Measurements from ENCODE around the gene TCP11L2. TPM values are rescaled to one million over a fixed set of nuclear protein-coding genes. Genes with fewer than 3 reads are reported as not detected.

Gene TCP11L2
- total RNA-seq, 2 experiments from 2014 or later = 20.9 to 21.0 TPM

DNA sequence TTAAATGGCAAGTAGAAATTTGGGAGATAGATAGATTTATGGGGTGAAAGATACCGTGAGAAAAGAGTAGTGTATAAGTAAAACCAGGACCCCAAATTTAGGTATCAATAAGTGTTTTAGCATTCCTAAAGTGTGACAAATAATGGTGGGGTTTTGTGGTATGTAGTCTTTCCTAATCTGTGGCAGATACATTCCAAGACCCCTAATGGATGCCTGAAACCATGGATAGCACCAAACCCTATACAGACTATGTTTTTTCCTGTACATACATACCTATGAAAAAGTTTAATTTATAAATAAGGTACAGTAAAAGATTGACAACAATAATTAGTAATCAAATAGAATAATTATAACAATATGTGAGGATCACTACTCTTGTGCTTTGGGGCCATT is 14.4 kb upstream of the TCP11L2 start:
- peaks cover 8% of the 10 kb centered on the region for H3K27me3 Mint-ChIP-seq
- no peak overlapping the region for H3K27ac Mint-ChIP-seq
- CTCF ChIA-PET = no interaction called here
- POLR2A ChIA-PET = no interaction called here
- no peak for DNase-seq
- no peak overlapping the region for H3K4me3 Mint-ChIP-seq
- H3K9me3 Mint-ChIP-seq = no peaks in the 10 kb centered on the region
- H3K4me1 Mint-ChIP-seq = peaks cover 2% of the 10 kb centered on the region
- no peaks in the 10 kb centered on the region for H3K36me3 Mint-ChIP-seq (ENCODE audit: low read depth)

DNA sequence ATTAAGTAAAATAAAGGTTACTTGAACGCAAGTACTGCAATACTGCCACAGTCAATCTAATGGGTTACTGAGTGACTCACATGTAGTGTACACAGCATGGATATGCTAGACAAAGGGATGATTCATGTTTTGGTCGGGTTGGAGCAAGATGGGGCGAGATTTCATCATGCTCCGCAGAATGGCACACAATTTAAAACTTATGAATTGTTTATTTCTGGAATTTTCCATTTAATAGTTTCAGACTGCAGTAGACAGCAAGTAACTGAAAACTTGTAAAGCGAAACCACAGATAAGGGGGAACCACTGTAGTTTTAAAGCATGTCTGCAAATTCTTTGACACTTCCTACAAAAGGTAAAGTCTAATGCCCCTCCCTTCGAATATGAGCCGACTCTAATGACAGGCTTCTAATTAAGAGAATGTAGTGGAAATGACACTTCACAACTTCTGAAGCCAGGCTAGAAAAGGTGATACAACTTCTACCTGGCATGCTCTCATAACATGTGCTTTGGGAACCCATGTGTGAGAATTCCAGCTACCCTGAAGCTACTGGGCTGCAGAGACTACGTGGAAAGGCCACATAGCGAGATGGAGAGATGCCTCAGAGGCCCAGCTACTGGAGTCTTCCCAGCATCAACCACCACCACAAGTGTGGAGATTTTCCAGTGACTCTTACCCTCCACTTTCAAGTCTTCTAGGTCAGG is 13.9 kb upstream of the TCP11L2 start:
- H3K4me3 Mint-ChIP-seq = no peak overlapping the region
- CTCF ChIA-PET = no interaction called here
- H3K4me1 Mint-ChIP-seq = peaks cover 2% of the 10 kb centered on the region
- no peaks in the 10 kb centered on the region for H3K9me3 Mint-ChIP-seq
- POLR2A ChIA-PET = interaction anchor here (0.6 kb wide), 1 partner anchor 12 kb away, joined by 3 read pairs; no protein-coding TSS in a partner anchor
- no peak for DNase-seq
- H3K36me3 Mint-ChIP-seq (ENCODE audit: low read depth) = no peaks in the 10 kb centered on the region
- H3K27me3 Mint-ChIP-seq = peaks cover 9% of the 10 kb centered on the region
- H3K27ac Mint-ChIP-seq = no peak overlapping the region

DNA sequence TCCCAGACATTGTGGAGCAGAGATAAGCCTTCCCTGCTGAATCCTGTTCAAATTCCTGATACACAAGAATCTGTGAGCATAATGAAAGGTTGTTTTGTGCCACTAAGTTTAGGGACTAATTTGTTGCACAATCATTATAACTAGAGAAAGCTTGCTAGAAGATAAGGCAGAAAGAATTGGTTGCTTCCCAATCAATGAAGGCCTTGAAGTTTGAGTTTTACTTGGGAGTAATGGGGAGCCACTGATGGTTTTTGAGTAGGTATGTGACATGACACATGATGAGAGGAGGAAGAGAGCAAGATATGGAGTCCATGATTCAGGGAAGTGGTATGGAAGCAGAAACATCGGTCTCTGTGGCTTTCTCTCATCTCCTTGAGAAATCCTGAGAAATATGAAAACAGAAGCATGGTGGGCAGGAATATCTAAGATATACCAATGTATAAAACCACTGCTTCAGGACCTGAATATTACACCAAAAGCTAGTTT is 13.3 kb upstream of the TCP11L2 start:
- H3K9me3 Mint-ChIP-seq = no peaks in the 10 kb centered on the region

DNA sequence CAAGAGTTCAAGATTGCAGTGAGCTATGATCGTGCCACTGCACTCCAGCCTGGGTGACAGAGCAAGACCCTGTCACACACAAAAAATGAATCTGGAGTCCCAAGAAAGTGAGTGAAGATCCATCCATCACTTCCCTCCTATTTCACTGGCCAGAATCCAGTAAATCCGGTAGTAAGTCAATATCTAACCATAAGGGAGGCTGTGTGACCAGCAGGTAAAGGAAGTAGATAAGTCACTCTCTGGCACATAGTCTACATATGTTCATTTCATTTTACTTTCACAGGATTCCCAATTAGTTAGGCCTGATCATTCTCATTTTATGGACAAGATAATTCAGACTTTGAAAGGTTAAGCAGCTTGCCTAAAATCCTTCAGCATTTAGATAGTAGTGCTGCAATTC is 11.9 kb upstream of the TCP11L2 start:
- H3K27ac Mint-ChIP-seq = no peak overlapping the region
- peaks cover 2% of the 10 kb centered on the region for H3K27me3 Mint-ChIP-seq
- no peak for DNase-seq
- no peaks in the 10 kb centered on the region for H3K36me3 Mint-ChIP-seq (ENCODE audit: low read depth)
- H3K9me3 Mint-ChIP-seq = no peaks in the 10 kb centered on the region
- CTCF ChIA-PET = interaction anchor here (0.6 to 2.3 kb wide), 3 partner anchors 11 to 22 kb away, joined by 3 to 8 read pairs (median 4); no protein-coding TSS in a partner anchor
- H3K4me3 Mint-ChIP-seq = no peak overlapping the region
- POLR2A ChIA-PET = no interaction called here
- peaks cover 2% of the 10 kb centered on the region for H3K4me1 Mint-ChIP-seq

More for the DNA sequence above, 13.3 kb upstream of the TCP11L2 start:
- DNase-seq = no peak
- ChIA-PET CTCF (interaction anchor here (2.3 kb wide), 1 partner anchor 12 kb away, joined by 8 read pairs; no protein-coding TSS in a partner anchor), POLR2A (interaction anchor here (0.6 kb wide), 1 partner anchor 12 kb away, joined by 3 read pairs; no protein-coding TSS in a partner anchor)
- Mint-ChIP-seq H3K4me3 (no peak overlapping the region), H3K36me3 (ENCODE audit: low read depth) (no peaks in the 10 kb centered on the region), H3K27ac (no peak overlapping the region), H3K27me3 (peaks cover 8% of the 10 kb centered on the region), H3K4me1 (peaks cover 2% of the 10 kb centered on the region)

DNA sequence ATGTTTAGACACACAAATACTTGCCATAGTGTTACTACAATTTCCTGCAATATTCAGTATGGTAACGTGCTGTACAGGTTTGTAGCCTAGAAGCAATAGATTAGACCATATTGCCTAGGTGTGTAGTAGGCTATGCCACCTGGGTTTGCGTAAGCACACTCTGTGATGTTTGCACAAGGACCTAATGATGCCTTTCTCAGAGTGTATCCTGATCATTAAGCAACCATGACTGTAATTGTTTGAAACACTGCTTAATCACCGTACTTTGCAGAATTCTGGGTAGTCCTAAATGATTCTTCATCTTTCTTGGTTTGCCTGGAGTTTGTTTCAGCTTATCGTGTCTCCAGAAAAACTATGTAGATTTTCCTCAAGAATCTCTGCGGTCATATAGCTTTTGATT is 11.2 kb upstream of the TCP11L2 start:
- peaks cover 2% of the 10 kb centered on the region for H3K4me1 Mint-ChIP-seq
- no peak overlapping the region for H3K4me3 Mint-ChIP-seq
- POLR2A ChIA-PET = no interaction called here
- H3K36me3 Mint-ChIP-seq (ENCODE audit: low read depth) = no peaks in the 10 kb centered on the region
- H3K9me3 Mint-ChIP-seq = no peaks in the 10 kb centered on the region
- H3K27me3 Mint-ChIP-seq = peaks cover 2% of the 10 kb centered on the region
- CTCF ChIA-PET = interaction anchor here (0.9 to 2.3 kb wide), 3 partner anchors 9 to 21 kb away, joined by 4 to 8 read pairs (median 8); no protein-coding TSS in a partner anchor
- H3K27ac Mint-ChIP-seq = no peak overlapping the region
- no peak for DNase-seq

DNA sequence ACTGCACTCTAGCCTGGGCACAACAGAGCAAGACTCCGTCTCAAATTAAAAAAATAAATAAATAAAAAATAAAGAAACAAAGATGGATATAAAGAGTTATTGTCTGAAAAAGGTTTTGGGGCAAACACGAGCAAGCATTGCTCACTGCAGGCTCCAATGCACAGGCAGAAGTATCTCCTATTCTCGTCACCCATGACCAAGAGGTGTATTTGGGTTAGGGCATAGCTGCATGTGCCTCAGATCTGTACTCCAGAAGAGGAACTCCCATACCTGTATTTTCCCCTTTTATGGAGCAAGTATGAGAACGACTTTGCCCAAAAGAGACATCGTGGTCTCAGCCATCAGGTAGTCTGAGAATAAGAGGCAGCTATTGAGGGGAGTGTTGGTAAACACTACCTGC is 10.2 kb upstream of the TCP11L2 start:
- Mint-ChIP-seq H3K27ac (no peak overlapping the region), H3K36me3 (ENCODE audit: low read depth) (no peaks in the 10 kb centered on the region), H3K4me1 (peaks cover 4% of the 10 kb centered on the region), H3K27me3 (peaks cover 2% of the 10 kb centered on the region), H3K9me3 (no peaks in the 10 kb centered on the region), H3K4me3 (no peak overlapping the region)
- DNase-seq = no peak
- ChIA-PET CTCF (interaction anchor here (1.5 kb wide), 1 partner anchor 10 kb away, joined by 8 read pairs; no protein-coding TSS in a partner anchor), POLR2A (no interaction called here)

DNA sequence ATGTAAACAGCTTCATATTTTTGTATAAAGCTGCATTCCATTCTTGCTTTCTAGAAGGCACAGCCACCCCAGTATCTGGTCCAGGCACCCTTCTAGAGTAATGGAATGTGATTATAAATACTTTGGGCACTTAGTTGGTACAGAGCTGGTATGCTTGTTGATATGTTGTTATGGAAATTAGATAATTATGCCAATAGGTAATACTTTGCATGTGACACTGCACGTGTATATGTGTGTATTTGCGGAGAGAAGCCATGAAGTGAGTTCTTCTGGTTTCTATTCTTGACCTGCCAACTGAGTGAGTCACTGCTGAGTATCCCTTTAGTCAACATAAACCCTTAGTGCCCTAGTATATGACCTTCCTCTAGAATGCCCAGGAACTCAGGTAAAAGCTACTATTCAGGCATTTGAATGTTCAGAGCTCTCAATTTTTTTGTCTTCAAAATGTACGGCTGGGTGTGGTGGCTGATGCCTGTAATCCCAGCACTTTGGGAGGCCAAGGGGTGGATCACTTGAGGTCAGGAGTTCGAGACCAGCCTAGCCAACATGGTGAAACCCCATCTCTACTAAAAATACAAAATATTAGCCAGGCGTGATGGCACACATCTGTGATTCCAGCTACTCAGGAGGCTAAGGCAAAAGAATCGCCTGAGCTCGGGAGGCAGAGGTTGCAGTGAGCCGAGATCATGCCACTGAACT is 6.2 kb upstream of the TCP11L2 start:
- Mint-ChIP-seq H3K4me1 (peaks cover 25% of the 10 kb centered on the region), H3K4me3 (no peak overlapping the region), H3K27ac (no peak overlapping the region), H3K36me3 (ENCODE audit: low read depth) (no peaks in the 10 kb centered on the region), H3K27me3 (peaks cover 2% of the 10 kb centered on the region), H3K9me3 (no peaks in the 10 kb centered on the region)
- ChIA-PET CTCF (no interaction called here), POLR2A (no interaction called here)
- DNase-seq = no peak

DNA sequence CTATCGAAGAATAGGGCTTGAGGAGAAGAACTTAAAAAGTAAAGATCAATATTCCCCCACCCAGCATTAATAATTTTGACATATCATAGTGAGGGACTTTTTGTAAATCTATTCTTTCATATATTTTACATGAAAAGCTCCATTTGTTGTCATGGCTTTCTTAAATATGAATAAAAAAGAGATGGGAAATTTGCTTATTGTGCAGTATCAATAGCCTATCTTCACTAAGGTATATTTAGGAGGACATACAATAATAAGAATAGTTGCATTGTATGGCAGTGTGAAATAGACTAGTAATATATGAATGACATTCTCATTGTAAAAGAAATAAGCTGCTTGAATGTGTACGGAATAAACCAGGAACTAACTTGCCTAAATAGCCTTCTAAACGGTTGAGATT is 5.5 kb upstream of the TCP11L2 start:
- Mint-ChIP-seq H3K36me3 (ENCODE audit: low read depth) (no peaks in the 10 kb centered on the region), H3K9me3 (no peaks in the 10 kb centered on the region), H3K4me1 (peaks cover 31% of the 10 kb centered on the region), H3K27ac (peak overlapping the region; percentile 31), H3K27me3 (peaks cover 2% of the 10 kb centered on the region), H3K4me3 (no peak overlapping the region)
- ChIA-PET POLR2A (no interaction called here), CTCF (interaction anchor here (1.0 to 1.6 kb wide), 2 partner anchors 26 to 70 kb away, joined by 3 read pairs; no protein-coding TSS in a partner anchor)
- no peak for DNase-seq

DNA sequence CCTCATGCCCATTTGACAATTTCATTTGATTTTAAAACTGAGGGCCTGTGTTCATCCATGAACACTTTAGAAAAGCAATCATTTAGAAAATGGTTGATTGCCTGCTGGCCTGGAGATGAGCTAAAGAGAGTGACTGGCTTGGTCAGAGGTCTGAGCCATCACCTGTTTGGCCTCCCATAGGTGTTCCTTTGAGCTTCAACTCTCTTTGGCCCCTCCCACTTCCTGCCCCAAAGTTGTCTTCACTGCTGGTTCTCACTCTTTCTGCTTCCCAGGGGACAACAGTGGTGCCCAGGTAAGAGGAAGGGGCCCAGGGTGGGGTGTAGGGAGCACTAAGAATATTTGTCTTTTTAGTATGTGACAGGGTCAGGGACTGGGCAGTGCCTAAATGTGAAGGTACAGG is 4.9 kb upstream of the TCP11L2 start:
- Mint-ChIP-seq H3K9me3 (no peaks in the 10 kb centered on the region), H3K27me3 (peaks cover 2% of the 10 kb centered on the region), H3K36me3 (ENCODE audit: low read depth) (no peaks in the 10 kb centered on the region), H3K4me1 (peaks cover 31% of the 10 kb centered on the region), H3K27ac (no peak overlapping the region), H3K4me3 (no peak overlapping the region)
- ChIA-PET CTCF (interaction anchor here (1.0 to 1.6 kb wide), 2 partner anchors 27 to 71 kb away, joined by 3 read pairs; no protein-coding TSS in a partner anchor), POLR2A (no interaction called here)
- no peak for DNase-seq

DNA sequence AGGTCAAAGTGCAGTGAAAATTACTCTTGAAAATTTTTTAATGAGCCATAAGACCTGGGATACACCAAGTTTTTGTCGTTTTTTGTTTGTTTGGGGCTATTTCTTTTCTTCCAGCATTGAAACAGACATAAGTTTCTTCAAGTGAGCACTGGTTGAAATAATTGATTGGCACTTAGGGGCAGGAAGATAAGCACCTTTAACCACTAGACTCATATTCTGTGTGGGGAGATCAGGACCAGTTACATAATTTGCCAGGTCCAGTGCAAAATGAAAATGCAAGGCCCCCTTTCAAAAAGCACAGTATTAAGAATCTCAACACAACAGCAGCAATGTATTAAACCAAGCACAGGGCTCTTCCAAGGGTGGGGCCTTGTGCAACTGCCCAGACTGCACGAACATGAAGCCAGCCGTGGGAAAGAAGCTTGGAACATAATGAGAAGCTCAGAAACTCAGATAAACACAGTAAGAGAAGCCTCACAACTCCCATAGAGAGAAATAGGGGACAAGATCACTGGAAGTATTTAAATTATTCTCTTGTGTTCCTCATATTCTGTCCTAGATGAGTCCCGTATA is 3.2 kb upstream of the TCP11L2 start:
- H3K4me3 Mint-ChIP-seq = no peak overlapping the region

DNA sequence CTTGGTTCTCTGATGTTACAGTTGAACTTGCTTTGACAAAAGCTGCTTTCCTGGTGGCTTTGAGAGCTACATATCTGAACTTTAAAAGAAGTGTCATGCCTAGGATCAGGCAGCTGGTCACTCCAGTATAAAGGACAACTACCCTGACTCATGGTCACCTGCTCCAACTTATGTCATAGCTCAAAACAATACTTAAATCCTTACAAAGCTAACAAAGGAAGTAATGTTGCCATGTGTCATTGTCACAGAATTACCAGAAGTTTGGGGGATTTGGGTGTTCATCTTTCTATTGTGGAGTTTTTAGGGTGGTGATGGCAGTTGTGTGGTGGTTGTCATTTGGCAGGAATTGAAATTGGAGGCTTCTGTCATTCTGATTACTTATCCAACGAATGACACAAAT is 1.8 kb upstream of the TCP11L2 start:
- no peaks in the 10 kb centered on the region for H3K9me3 Mint-ChIP-seq
- no peak overlapping the region for H3K4me3 Mint-ChIP-seq

More for the DNA sequence above, 3.2 kb upstream of the TCP11L2 start:
- Mint-ChIP-seq H3K4me1 (peaks cover 41% of the 10 kb centered on the region), H3K27me3 (no peaks in the 10 kb centered on the region), H3K36me3 (ENCODE audit: low read depth) (peaks cover 2% of the 10 kb centered on the region), H3K27ac (no peak overlapping the region), H3K9me3 (no peaks in the 10 kb centered on the region)
- DNase-seq = no peak
- ChIA-PET POLR2A (no interaction called here), CTCF (no interaction called here)

DNA sequence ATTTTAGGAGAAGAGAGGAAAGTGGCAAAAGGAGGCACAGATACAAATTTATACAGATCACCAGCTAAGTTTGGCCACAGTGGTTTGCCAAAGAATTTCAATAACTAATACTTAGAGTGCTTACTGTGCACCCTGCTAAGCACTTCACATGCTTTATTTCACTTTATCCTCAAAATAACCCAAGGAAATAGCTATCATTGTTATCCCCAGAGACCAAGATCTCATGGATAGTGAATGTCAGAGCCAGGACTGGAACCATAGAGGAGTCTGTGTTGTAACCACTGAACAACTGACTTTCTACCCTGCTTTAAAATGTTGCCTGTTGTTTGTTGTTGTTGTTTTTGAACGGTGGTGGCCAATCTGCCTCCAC is 1.3 kb upstream of the TCP11L2 start:
- H3K27ac Mint-ChIP-seq = peak overlapping the region; percentile 100
- no peak for DNase-seq
- ChIA-PET POLR2A (interaction anchor here (0.5 kb wide), 1 partner anchor 12 kb away, joined by 3 read pairs; no protein-coding TSS in a partner anchor), CTCF (interaction anchor here (1.3 to 2.2 kb wide), 3 partner anchors 11 to 40 kb away, joined by 3 to 8 read pairs (median 3); no protein-coding TSS in a partner anchor)
- H3K9me3 Mint-ChIP-seq = no peaks in the 10 kb centered on the region
- H3K36me3 Mint-ChIP-seq (ENCODE audit: low read depth) = peaks cover 2% of the 10 kb centered on the region
- peak overlapping the region; percentile 88 for H3K4me3 Mint-ChIP-seq
- H3K27me3 Mint-ChIP-seq = no peaks in the 10 kb centered on the region
- peaks cover 60% of the 10 kb centered on the region for H3K4me1 Mint-ChIP-seq

More for the DNA sequence above, 1.8 kb upstream of the TCP11L2 start:
- peak overlapping the region; percentile 100 for H3K27ac Mint-ChIP-seq
- no peak for DNase-seq
- no peaks in the 10 kb centered on the region for H3K27me3 Mint-ChIP-seq
- CTCF ChIA-PET = interaction anchor here (1.3 to 2.2 kb wide), 3 partner anchors 10 to 41 kb away, joined by 3 to 8 read pairs (median 3); no protein-coding TSS in a partner anchor
- peaks cover 2% of the 10 kb centered on the region for H3K36me3 Mint-ChIP-seq (ENCODE audit: low read depth)
- H3K4me1 Mint-ChIP-seq = peaks cover 55% of the 10 kb centered on the region
- POLR2A ChIA-PET = interaction anchor here (0.5 kb wide), 1 partner anchor 11 kb away, joined by 3 read pairs; no protein-coding TSS in a partner anchor

Measured in activated CD4-positive, alpha-beta T cell treated with anti-CD3 and anti-CD28 coated beads, Interleukin-2, amount 10 ng/mL, durations not matched to agents 7 days and 5 days (primary cell).